Measurements from ENCODE around the gene SPACA7. TPM values are rescaled to one million over a fixed set of nuclear protein-coding genes. Genes with fewer than 3 reads are reported as not detected.

Gene SPACA7
- total and polyA plus RNA-seq, 5 donors: not detected

- intact Hi-C loops (cut with DNase I): no loop called here
- no peaks in the 10 kb centered on the region for H3K27me3 ChIP-seq (ENCODE audit: control insufficient read depth, insufficient read depth)
- WGBS: 80% methylated on average over 22 of the region's 22 CpGs
- DNase-seq: no peak
- no peaks in the 10 kb centered on the region for H3K4me1 ChIP-seq (ENCODE audit: control insufficient read depth, insufficient read depth, low read length)
- H3K27ac ChIP-seq (ENCODE audit: low read length): no peak overlapping the region
- no peak for ATAC-seq
- H3K9me3 ChIP-seq (ENCODE audit: control insufficient read depth, low read length): no peaks in the 10 kb centered on the region
- H3K4me3 ChIP-seq (ENCODE audit: low read length): no peak overlapping the region
Measured at GRCh38 chr13:112456138-112457056, 80.2 kb downstream of the SPACA7 start.

GRCh38 chr13:112457081-112457480, 80.9 kb downstream of the SPACA7 start:
- H3K27ac ChIP-seq (ENCODE audit: low read length): no peak overlapping the region
- ATAC-seq: no peak
- intact Hi-C loops (cut with DNase I): no loop called here
- H3K4me3 ChIP-seq (ENCODE audit: low read length): no peak overlapping the region
- no peak for DNase-seq
- no peaks in the 10 kb centered on the region for H3K27me3 ChIP-seq (ENCODE audit: control insufficient read depth, insufficient read depth)
- no peaks in the 10 kb centered on the region for H3K4me1 ChIP-seq (ENCODE audit: control insufficient read depth, insufficient read depth, low read length)
- 94% methylated on average over 9 of the region's 9 CpGs for WGBS
- H3K9me3 ChIP-seq (ENCODE audit: control insufficient read depth, low read length): no peaks in the 10 kb centered on the region

- ATAC-seq (no peak), DNase-seq (peak in 1 of 3 donors; percentile 27)
- H3K4me3 ChIP-seq (ENCODE audit: low read length): no peak overlapping the region
- H3K27me3 ChIP-seq (ENCODE audit: control insufficient read depth, insufficient read depth): no peaks in the 10 kb centered on the region
- WGBS: 86% methylated on average over 13 of the region's 13 CpGs
- H3K27ac ChIP-seq (ENCODE audit: low read length): no peak overlapping the region
- no peaks in the 10 kb centered on the region for H3K9me3 ChIP-seq (ENCODE audit: control insufficient read depth, low read length)
- intact Hi-C loops (cut with DNase I): no loop called here
- no peaks in the 10 kb centered on the region for H3K4me1 ChIP-seq (ENCODE audit: control insufficient read depth, insufficient read depth, low read length)
Measured at GRCh38 chr13:112457485-112457884, 81.3 kb downstream of the SPACA7 start.

- ATAC-seq (no peak), DNase-seq (no peak)
- intact Hi-C loops (cut with DNase I): no loop called here
- Histone ChIP-seq H3K4me3 (ENCODE audit: low read length) (no peak overlapping the region), H3K4me1 (ENCODE audit: control insufficient read depth, insufficient read depth, low read length) (no peaks in the 10 kb centered on the region), H3K9me3 (ENCODE audit: control insufficient read depth, low read length) (no peaks in the 10 kb centered on the region), H3K27me3 (ENCODE audit: control insufficient read depth, insufficient read depth) (no peaks in the 10 kb centered on the region), H3K27ac (ENCODE audit: low read length) (no peak overlapping the region)
- 90% methylated on average over 5 of the region's 5 CpGs for WGBS
Measured at GRCh38 chr13:112462408-112462807, 86.3 kb downstream of the SPACA7 start.

DNA sequence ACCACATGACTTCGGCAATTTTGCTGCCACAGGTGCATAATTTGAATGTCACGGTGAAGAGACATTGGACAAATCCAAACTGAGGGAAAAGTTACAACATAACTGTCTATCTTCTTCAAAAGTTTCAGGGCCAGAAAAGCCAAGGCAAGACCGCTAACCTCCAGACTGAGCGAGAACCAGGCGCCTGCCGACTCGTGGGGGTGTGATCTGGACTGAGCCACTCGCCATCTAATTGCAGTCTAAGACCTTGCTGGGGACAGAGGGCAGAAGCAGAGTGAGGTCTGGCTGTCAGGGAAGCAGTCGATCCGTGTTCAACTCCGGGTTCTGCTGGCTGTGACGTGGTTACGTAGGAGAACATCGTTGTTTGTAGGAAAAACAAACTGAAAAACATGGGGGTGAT, 88.6 kb downstream of the SPACA7 start:
- intact Hi-C loops (cut with DNase I): no loop called here
- ATAC-seq: no peak
- 90% methylated on average over 14 of the region's 14 CpGs for WGBS
- H3K9me3 ChIP-seq (ENCODE audit: control insufficient read depth, low read length): no peaks in the 10 kb centered on the region
- no peak overlapping the region for H3K27ac ChIP-seq (ENCODE audit: low read length)
- H3K27me3 ChIP-seq (ENCODE audit: control insufficient read depth, insufficient read depth): no peaks in the 10 kb centered on the region
- H3K4me1 ChIP-seq (ENCODE audit: control insufficient read depth, insufficient read depth, low read length): no peaks in the 10 kb centered on the region
- DNase-seq: no peak
- H3K4me3 ChIP-seq (ENCODE audit: low read length): no peak overlapping the region

- 80% methylated on average over 35 of the region's 35 CpGs for WGBS
- Histone ChIP-seq H3K27ac (ENCODE audit: low read length) (no peak overlapping the region), H3K4me3 (ENCODE audit: low read length) (no peak overlapping the region), H3K9me3 (ENCODE audit: control insufficient read depth, low read length) (no peaks in the 10 kb centered on the region), H3K27me3 (ENCODE audit: control insufficient read depth, insufficient read depth) (no peaks in the 10 kb centered on the region), H3K4me1 (ENCODE audit: control insufficient read depth, insufficient read depth, low read length) (no peaks in the 10 kb centered on the region)
- ATAC-seq: no peak
- DNase-seq: no peak
- intact Hi-C loops (cut with DNase I): no loop called here
Measured at GRCh38 chr13:112465251-112466131, 89.3 kb downstream of the SPACA7 start.

DNA sequence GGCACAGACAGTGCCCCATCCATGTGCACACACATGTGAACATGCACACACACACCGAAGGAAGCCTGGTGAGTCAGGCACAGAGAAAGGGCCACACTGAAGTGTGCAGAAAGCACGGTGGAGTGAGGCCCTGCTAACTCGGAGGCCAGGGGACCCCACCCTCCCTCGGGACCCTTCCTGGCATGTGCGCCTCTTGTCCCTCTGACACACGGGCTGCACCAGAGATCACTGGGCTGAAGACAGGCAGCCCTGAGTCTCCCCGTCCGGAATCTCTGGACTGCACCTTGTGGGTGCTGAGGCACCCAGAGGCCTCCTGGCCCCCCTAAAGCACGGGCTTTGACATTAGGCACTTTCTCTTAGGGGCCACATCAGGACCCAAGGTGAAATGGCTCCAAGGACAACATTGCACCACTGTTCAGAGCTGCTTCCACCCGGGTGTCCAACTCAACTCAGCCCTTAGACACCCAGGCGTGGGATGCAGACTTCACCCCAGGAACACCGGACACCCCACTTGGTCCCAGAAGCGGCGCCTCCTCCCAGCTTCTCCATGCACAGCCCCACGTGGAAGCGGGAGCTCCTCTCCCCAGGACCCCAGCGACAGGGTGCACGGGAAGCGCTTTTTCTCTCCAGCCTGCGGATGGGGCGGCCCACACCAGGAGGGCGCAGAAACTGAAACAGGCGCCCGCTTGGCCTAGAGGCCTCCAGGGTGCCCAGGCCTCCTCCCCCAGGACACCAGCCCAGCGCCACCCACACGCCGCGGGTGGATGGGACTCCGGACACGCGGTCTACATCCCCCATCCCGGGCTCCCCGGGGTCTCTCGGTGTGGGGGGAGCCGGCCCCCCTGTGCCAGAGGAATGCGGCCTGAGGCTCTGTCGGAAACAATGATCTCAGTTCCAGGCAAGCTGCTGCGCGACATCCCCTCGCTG, 90.2 kb downstream of the SPACA7 start:
- Histone ChIP-seq H3K4me3 (ENCODE audit: low read length) (no peak overlapping the region), H3K4me1 (ENCODE audit: control insufficient read depth, insufficient read depth, low read length) (no peaks in the 10 kb centered on the region), H3K9me3 (ENCODE audit: control insufficient read depth, low read length) (no peaks in the 10 kb centered on the region), H3K27ac (ENCODE audit: low read length) (no peak overlapping the region), H3K27me3 (ENCODE audit: control insufficient read depth, insufficient read depth) (no peaks in the 10 kb centered on the region)
- DNase-seq: no peak
- intact Hi-C loops (cut with DNase I): no loop called here
- ATAC-seq: no peak
- 83% methylated on average over 40 of the region's 40 CpGs for WGBS

DNA sequence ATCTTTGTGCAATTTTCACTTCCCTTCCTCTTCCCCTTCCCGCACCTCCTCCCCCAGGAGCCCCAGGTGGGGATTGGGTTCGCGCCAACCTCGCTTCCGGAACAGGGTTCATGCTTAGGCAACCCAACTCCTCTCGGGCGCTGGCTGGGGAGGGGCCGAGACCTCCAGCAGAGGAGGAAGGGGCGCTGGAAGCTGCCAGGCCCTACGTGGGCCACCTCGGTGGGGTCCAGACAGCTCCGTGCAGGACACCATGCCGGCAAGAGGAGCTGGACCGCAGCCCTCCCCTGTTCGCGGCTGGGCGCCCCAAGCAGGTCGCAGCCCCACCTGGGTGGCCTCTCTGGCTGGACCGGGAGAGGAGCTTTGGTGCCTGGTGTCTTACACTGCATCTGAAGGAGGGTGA, 91.1 kb downstream of the SPACA7 start:
- H3K4me1 ChIP-seq (ENCODE audit: control insufficient read depth, insufficient read depth, low read length): no peaks in the 10 kb centered on the region
- H3K27me3 ChIP-seq (ENCODE audit: control insufficient read depth, insufficient read depth): no peaks in the 10 kb centered on the region
- intact Hi-C loops (cut with DNase I): no loop called here
- no peak for ATAC-seq
- 82% methylated on average over 19 of the region's 19 CpGs for WGBS
- no peaks in the 10 kb centered on the region for H3K9me3 ChIP-seq (ENCODE audit: control insufficient read depth, low read length)
- H3K27ac ChIP-seq (ENCODE audit: low read length): no peak overlapping the region
- DNase-seq: no peak
- H3K4me3 ChIP-seq (ENCODE audit: low read length): no peak overlapping the region

- WGBS: 90% methylated on average over 10 of the region's 10 CpGs
- intact Hi-C loops (cut with DNase I): no loop called here
- no peak for ATAC-seq
- Histone ChIP-seq H3K4me3 (ENCODE audit: low read length) (no peak overlapping the region), H3K9me3 (ENCODE audit: control insufficient read depth, low read length) (no peaks in the 10 kb centered on the region), H3K27me3 (ENCODE audit: control insufficient read depth, insufficient read depth) (no peaks in the 10 kb centered on the region), H3K27ac (ENCODE audit: low read length) (no peak overlapping the region), H3K4me1 (ENCODE audit: control insufficient read depth, insufficient read depth, low read length) (no peaks in the 10 kb centered on the region)
- DNase-seq: no peak
Measured at GRCh38 chr13:112468069-112468468, 91.9 kb downstream of the SPACA7 start.

DNA sequence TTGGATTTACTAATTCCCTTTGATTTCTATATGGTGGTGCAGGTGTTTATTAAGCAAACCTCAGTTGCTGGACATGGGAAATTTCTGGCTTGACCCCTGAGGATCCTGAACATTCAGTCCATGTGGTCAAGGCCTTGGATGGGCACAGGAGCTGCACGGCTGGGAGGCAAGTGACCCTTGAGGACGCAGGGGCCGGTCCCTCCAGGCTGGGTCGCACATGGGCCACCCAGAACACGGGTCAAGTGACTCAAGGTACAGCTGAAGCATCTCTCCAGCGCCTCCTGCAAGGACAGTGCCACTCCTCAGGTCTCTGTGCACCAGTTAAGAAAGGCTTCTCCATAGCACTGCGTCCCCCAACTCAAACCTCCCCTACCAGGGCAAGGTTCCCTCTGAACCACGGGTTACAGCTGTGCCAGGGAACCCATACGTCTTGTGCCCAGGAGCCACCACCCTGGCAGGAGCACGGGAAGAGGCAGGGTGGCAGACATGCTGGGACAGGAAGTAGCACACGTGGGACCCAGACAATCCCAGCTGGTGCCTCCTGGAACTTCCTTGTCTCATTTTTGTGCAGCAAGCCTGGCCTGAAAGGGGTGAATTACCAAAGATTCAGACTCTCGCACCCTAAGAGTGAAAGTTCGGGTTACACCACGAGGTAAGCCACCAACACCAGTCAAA, 93.1 kb downstream of the SPACA7 start:
- no peak for ATAC-seq
- Histone ChIP-seq H3K27me3 (ENCODE audit: control insufficient read depth, insufficient read depth) (no peaks in the 10 kb centered on the region), H3K4me3 (ENCODE audit: low read length) (no peak overlapping the region), H3K9me3 (ENCODE audit: control insufficient read depth, low read length) (no peaks in the 10 kb centered on the region), H3K4me1 (ENCODE audit: control insufficient read depth, insufficient read depth, low read length) (no peaks in the 10 kb centered on the region), H3K27ac (ENCODE audit: low read length) (no peak overlapping the region)
- WGBS: 86% methylated on average over 14 of the region's 14 CpGs
- DNase-seq: no peak
- intact Hi-C loops (cut with DNase I): no loop called here

Measured in right cardiac atrium (tissue), 5 donors.